B cell (primary cell): ENCODE measurements around the gene MTRF1. TPM values are rescaled to one million over a fixed set of nuclear protein-coding genes. Genes with fewer than 3 reads are reported as not detected.

Source experiments
- ATAC-seq: fragments of 200-7000 bp; cut with Tn5 transposase; one replicate; pipeline ENCODE4 v1.10.0; 2021; ENCODE audit warnings: low read depth, mild to moderate bottlenecking, moderate number of reproducible peaks, moderate library complexity
- CTCF ChIA-PET: fragments of 350-600 bp; sonication (Branson Sonifier 250); formaldehyde crosslinking; loops from one replicate; lab custom pipeline; 2021; ENCODE audit warnings: antibody characterized with exemption, inconsistent platforms; lab: Charles Lee
- POLR2A ChIA-PET: fragments of 350-600 bp; sonication (Branson Sonifier 250); formaldehyde crosslinking; loops from one replicate; lab custom pipeline; 2021; ENCODE audit warnings: antibody characterized with exemption; lab: Charles Lee
- DNase-seq: peaks from one replicate; pipeline ENCODE4 v3.0.0; 2013
- H2AFZ ChIP-seq: 2 replicates; pipeline ENCODE4 v1.6.1; 2012; ENCODE audit warnings: mild to moderate bottlenecking, low read depth, low read length; ENCODE audit not compliant: insufficient read depth, poor library complexity, severe bottlenecking
- H3K27ac ChIP-seq, 2 donors: 1 replicate in 1 of 2; 2 replicates in 1 of 2; pipeline ENCODE4 v1.5.1; 2012 to 2013; ENCODE audit warnings: low read length in 2 of 2, mild to moderate bottlenecking in 2 of 2, moderate library complexity in 1 of 2
- H3K27me3 ChIP-seq, 4 experiments: fragments of 200-600 bp in 1 of 4; sonication (generic) in 1 of 4; replicated peaks in 1 of 4; 1 replicate in 2 of 4; 2 replicates in 2 of 4; pipeline versions ENCODE4 v1.6.1 to v1.7.0; 2013 to 2016; ENCODE audit warnings: low read length in 3 of 4, mild to moderate bottlenecking in 2 of 4, mixed read lengths in 1 of 4, moderate library complexity in 1 of 4; ENCODE audit not compliant: insufficient read depth in 4 of 4, control insufficient read depth in 3 of 4; ENCODE audit errors: control extremely low read depth in 1 of 4
- H3K36me3 ChIP-seq, 2 experiments: replicated peaks in 1 of 2; 1 replicate in 1 of 2; 2 replicates in 1 of 2; pipeline versions ENCODE4 v1.6.1 to v1.7.1; 2013; ENCODE audit warnings: low read length in 1 of 2; ENCODE audit not compliant: insufficient read depth in 2 of 2, control insufficient read depth in 1 of 2; ENCODE audit errors: control extremely low read depth in 1 of 2, extremely low read depth in 1 of 2
- H3K4me1 ChIP-seq, 2 donors: fragments of 200-600 bp in 1 of 2; sonication (generic) in 1 of 2; 1 replicate in 1 of 2; 2 replicates in 1 of 2; pipeline versions ENCODE4 v1.5.1 to v1.6.1; 2013 to 2017; ENCODE audit warnings: low read length in 2 of 2; ENCODE audit not compliant: control insufficient read depth in 2 of 2, insufficient read depth in 2 of 2
- H3K4me2 ChIP-seq: replicated peaks from 2 replicates; pipeline ENCODE3; 2012; ENCODE audit warnings: mild to moderate bottlenecking, low read depth, low read length; ENCODE audit not compliant: poor library complexity, severe bottlenecking
- H3K4me3 ChIP-seq, 5 experiments: fragments of 200-600 bp in 1 of 5; sonication (generic) in 1 of 5; 1 replicate in 3 of 5; 2 replicates in 2 of 5; pipeline versions ENCODE4 v1.5.1 to v1.7.0; 2011 to 2016; ENCODE audit warnings: low read length in 4 of 5, mild to moderate bottlenecking in 4 of 5, low read depth in 2 of 5, control low read depth in 1 of 5, moderate library complexity in 1 of 5; ENCODE audit not compliant: insufficient read depth in 1 of 5; ENCODE audit errors: control extremely low read depth in 1 of 5, extremely low read depth in 1 of 5
- H3K79me2 ChIP-seq: fragments of 200-600 bp; sonication (generic); one replicate; pipeline ENCODE4 v1.6.0; 2016; ENCODE audit warnings: low read length; ENCODE audit not compliant: control insufficient read depth, insufficient read depth
- H3K9ac ChIP-seq: fragments of 200-600 bp; sonication (generic); 2 replicates; pipeline ENCODE4 v1.6.1; 2017; ENCODE audit warnings: mild to moderate bottlenecking, low read length, moderate library complexity
- H3K9me3 ChIP-seq, 3 donors: one replicate each; pipeline versions ENCODE4 v1.6.1 to v1.7.1; 2013; ENCODE audit warnings: low read length in 2 of 3; ENCODE audit not compliant: control insufficient read depth in 2 of 3, insufficient read depth in 1 of 3; ENCODE audit errors: control extremely low read depth in 1 of 3
- H4K20me1 ChIP-seq: 2 replicates; pipeline ENCODE4 v1.6.0; 2012; ENCODE audit warnings: mild to moderate bottlenecking, low read length; ENCODE audit not compliant: insufficient read depth, control insufficient read depth, poor library complexity, severe bottlenecking
- H3K27ac Mint-ChIP-seq: one replicate; pipeline ENCODE4 v1.8.0; 2021; ENCODE audit warnings: mixed read lengths
- H3K27me3 Mint-ChIP-seq: one replicate; pipeline ENCODE4 v1.8.0; 2021; ENCODE audit warnings: mixed read lengths
- H3K4me1 Mint-ChIP-seq: one replicate; pipeline ENCODE4 v1.8.0; 2021; ENCODE audit warnings: mixed read lengths
- H3K4me3 Mint-ChIP-seq: one replicate; pipeline ENCODE4 v1.8.0; 2021; ENCODE audit warnings: mixed read lengths
- H3K9me3 Mint-ChIP-seq: one replicate; pipeline ENCODE4 v1.8.0; 2022; ENCODE audit warnings: mixed read lengths; ENCODE audit not compliant: insufficient read depth
- EZH2 ChIP-seq: IDR thresholded peaks from 2 replicates; pipeline ENCODE4 v1.6.1; 2012; ENCODE audit warnings: borderline replicate concordance, low read depth, mild to moderate bottlenecking, moderate library complexity, low read length; ENCODE audit not compliant: insufficient read depth, poor library complexity, severe bottlenecking
- WGBS: methylation state at CpG from one replicate; pipeline ENCODE4 v1.1.5; 2013; ENCODE audit warnings: missing lambda C conversion rate; ENCODE audit not compliant: insufficient coverage; 5-methylcytosine and 5-hydroxymethylcytosine counted together
- intact Hi-C: fragments of 100-400 bp; cut with micrococcal nuclease; formaldehyde crosslinking; loops from one replicate; pipeline ENCODE4 v1.10.0; 2022
- polyA plus RNA-seq: library from polyadenylated mRNA; depleted of rRNA; stranded (reverse); fragments of >200 nt; gene quantifications from 2 replicates; pipeline ENCODE4 v1.2.3, GENCODE V29; 2012
- total RNA-seq, 2 donors: library from RNA; stranded (reverse); fragments of 120-200 nt in 1 of 2; gene quantifications; 1 replicate in 1 of 2; 2 replicates in 1 of 2; pipeline versions ENCODE4 v1.2.3 to v1.2.4, GENCODE V29; 2013 to 2022
- TF ChIP-seq, protein P1 (sequence below): fragments of 200-600 bp; IDR thresholded peaks from one replicate; pipeline ENCODE4 v1.8.0; 2022; ENCODE audit warnings: antibody characterized with exemption, mild to moderate bottlenecking

MTRF1 gene
- total and polyA plus RNA-seq, 2 donors (not counting 1 experiment from before 2014, with no cell fraction given): 24.4 to 36.0 TPM

DNA sequence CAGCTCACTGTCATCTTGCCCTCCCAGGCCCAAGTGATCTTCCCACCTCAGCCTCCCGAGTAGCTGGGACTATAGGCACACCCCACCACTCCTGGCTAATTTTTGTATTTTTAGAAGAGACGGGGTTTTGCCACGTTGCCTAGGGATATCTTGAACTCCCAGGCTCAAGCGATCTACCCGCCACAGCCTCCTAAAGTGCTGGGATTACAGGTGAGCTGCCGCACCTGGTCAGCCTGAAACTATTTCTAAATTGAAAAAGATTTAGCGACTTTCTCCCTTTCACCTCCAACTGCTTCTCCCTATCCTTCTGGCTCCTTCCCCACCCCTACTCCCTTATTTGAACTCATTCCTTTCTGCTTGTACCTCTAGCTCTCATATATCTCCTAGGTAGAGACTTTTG lies 27.9 kb upstream of the MTRF1 start:
- peaks cover 3 to 6% (median 5%) of the 10 kb centered on the region in 3 donors for H3K9me3 ChIP-seq
- H3K4me2 ChIP-seq: no peak overlapping the region
- POLR2A ChIA-PET: no interaction called here
- no peaks in the 10 kb centered on the region for H3K79me2 ChIP-seq
- no peak overlapping the region for H3K27ac ChIP-seq
- H4K20me1 ChIP-seq: no peaks in the 10 kb centered on the region
- H3K36me3 ChIP-seq: no peaks in the 10 kb centered on the region
- WGBS: 100% methylated on average over 5 of the region's 7 CpGs
- H3K4me1 ChIP-seq: no peaks in the 10 kb centered on the region
- no peaks in the 10 kb centered on the region for H3K27me3 ChIP-seq
- TF ChIP-seq EZH2: no peak
- TF ChIP-seq, protein P1, sequence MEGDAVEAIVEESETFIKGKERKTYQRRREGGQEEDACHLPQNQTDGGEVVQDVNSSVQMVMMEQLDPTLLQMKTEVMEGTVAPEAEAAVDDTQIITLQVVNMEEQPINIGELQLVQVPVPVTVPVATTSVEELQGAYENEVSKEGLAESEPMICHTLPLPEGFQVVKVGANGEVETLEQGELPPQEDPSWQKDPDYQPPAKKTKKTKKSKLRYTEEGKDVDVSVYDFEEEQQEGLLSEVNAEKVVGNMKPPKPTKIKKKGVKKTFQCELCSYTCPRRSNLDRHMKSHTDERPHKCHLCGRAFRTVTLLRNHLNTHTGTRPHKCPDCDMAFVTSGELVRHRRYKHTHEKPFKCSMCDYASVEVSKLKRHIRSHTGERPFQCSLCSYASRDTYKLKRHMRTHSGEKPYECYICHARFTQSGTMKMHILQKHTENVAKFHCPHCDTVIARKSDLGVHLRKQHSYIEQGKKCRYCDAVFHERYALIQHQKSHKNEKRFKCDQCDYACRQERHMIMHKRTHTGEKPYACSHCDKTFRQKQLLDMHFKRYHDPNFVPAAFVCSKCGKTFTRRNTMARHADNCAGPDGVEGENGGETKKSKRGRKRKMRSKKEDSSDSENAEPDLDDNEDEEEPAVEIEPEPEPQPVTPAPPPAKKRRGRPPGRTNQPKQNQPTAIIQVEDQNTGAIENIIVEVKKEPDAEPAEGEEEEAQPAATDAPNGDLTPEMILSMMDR: no peak
- no peaks in the 10 kb centered on the region for H3K4me1 Mint-ChIP-seq
- ATAC-seq: no peak
- no peaks in the 10 kb centered on the region for H3K9me3 Mint-ChIP-seq
- H3K4me3 ChIP-seq: no peak overlapping the region
- no peak overlapping the region for H3K4me3 Mint-ChIP-seq
- CTCF ChIA-PET: interaction anchor here (0.6 kb wide), 1 partner anchor 8 kb away, joined by 3 read pairs; no protein-coding TSS in a partner anchor
- intact Hi-C loops: no loop called here
- no peak for DNase-seq
- H3K9ac ChIP-seq: no peak overlapping the region
- H3K27ac Mint-ChIP-seq: no peak overlapping the region
- no peak overlapping the region for H2AFZ ChIP-seq
- H3K27me3 Mint-ChIP-seq: peaks cover 3% of the 10 kb centered on the region

DNA sequence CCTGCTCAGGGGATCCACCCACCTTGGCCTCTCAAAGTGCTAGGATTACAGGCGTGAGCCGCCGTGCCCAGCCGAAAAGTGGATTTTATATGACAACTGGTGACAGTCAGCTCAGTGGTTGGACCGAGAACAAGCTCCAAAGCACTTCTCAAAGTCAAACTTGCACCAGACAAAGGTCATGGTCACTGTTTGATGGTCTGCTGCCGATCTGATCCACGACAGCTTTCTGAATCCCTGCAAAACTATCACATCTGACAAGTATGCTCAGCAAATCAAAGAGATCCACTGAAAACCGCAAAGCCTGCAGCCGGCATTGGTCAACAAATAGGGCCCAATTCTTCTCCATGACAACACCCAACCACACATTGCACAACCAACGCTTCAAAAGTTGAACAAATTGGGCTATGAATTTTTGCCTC lies 26.1 kb upstream of the MTRF1 start:
- no peak overlapping the region for H3K27ac Mint-ChIP-seq
- no peaks in the 10 kb centered on the region for H3K4me1 ChIP-seq
- no peaks in the 10 kb centered on the region for H3K27me3 ChIP-seq
- peaks cover 2 to 6% (median 5%) of the 10 kb centered on the region in 3 donors for H3K9me3 ChIP-seq
- H3K27me3 Mint-ChIP-seq: peaks cover 3% of the 10 kb centered on the region
- no peak overlapping the region for H3K4me2 ChIP-seq
- H3K27ac ChIP-seq: no peak overlapping the region
- H3K36me3 ChIP-seq: no peaks in the 10 kb centered on the region
- no peak overlapping the region for H2AFZ ChIP-seq
- intact Hi-C loops: no loop called here
- DNase-seq (no peak), ATAC-seq (no peak)
- ChIA-PET CTCF (no interaction called here), POLR2A (no interaction called here)
- no peaks in the 10 kb centered on the region for H3K4me1 Mint-ChIP-seq
- no peaks in the 10 kb centered on the region for H3K79me2 ChIP-seq
- no peaks in the 10 kb centered on the region for H4K20me1 ChIP-seq
- H3K4me3 Mint-ChIP-seq: no peak overlapping the region
- no peak for TF ChIP-seq EZH2
- TF ChIP-seq, protein P1: no peak
- no peaks in the 10 kb centered on the region for H3K9me3 Mint-ChIP-seq
- no peak overlapping the region for H3K4me3 ChIP-seq
- 90% methylated on average over 9 of the region's 10 CpGs for WGBS
- no peak overlapping the region for H3K9ac ChIP-seq
